Measurements from ENCODE around the gene TULP4. TPM values are rescaled to one million over a fixed set of nuclear protein-coding genes. Genes with fewer than 3 reads are reported as not detected.

TULP4 gene
- total and polyA plus RNA-seq, 2 of the 8 experiments (the other 6 are each of a cell fraction or from before 2014, with no cell fraction given) = 7.7 to 51.6 TPM

GRCh38 chr6:158437571-158437970 is 125.3 kb downstream of the TULP4 start (continued):
- TF ChIP-seq HDAC6 (IDR thresholded peaks at IDR 0.05; ENCODE audit: low read depth, low read length) (no peak), BCL11A (IDR thresholded peaks at IDR 0.05; ENCODE audit: low read depth in 2 of 2, low read length in 2 of 2) (no peak), E2F6 (IDR thresholded peaks at IDR 0.05) (no peak), SIRT6 (IDR thresholded peaks at IDR 0.05; ENCODE audit: low read length) (no peak), NRF1 (IDR thresholded peaks at IDR 0.05; ENCODE audit: low read depth, low read length) (no peak), CBX8 (IDR thresholded peaks at IDR 0.05; ENCODE audit: borderline replicate concordance, low read depth, low read length) (no peak), CEBPB (IDR thresholded peaks at IDR 0.05; ENCODE audit: low read depth, low read length) (no peak)
